ENCODE measurements around the gene SMARCA2.

SMARCA2 gene

DNA sequence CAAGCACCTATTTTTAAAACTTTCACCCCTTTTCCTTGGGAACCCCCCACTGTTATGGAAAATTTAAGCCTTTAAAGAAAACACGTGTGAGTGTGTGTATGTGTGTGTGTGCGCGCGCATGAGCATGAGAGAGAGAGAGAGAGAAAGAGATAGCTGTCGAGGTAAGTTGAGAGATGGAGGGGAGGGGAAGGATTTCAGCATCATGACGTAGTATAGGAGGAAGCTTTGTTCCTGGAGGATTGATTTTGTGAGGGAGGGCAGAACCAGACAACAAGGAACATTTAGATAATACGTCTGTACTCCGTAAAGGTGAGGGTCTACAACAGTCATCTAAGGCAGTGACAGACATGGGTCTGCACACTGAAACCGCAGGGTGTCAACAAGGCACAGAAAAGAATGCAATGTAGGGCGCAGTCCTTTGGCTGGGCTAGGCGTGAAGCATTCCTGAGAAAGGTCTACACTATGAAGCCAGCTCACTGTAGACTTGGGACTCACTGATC, 227.7 kb downstream of the SMARCA2 start:
- peak overlapping the region; percentile 54 for H3K4me3 ChIP-seq (ENCODE audit: control insufficient read depth, low read depth, low read length)

More for the DNA sequence above, 227.7 kb downstream of the SMARCA2 start:
- TF ChIP-seq, protein P1, sequence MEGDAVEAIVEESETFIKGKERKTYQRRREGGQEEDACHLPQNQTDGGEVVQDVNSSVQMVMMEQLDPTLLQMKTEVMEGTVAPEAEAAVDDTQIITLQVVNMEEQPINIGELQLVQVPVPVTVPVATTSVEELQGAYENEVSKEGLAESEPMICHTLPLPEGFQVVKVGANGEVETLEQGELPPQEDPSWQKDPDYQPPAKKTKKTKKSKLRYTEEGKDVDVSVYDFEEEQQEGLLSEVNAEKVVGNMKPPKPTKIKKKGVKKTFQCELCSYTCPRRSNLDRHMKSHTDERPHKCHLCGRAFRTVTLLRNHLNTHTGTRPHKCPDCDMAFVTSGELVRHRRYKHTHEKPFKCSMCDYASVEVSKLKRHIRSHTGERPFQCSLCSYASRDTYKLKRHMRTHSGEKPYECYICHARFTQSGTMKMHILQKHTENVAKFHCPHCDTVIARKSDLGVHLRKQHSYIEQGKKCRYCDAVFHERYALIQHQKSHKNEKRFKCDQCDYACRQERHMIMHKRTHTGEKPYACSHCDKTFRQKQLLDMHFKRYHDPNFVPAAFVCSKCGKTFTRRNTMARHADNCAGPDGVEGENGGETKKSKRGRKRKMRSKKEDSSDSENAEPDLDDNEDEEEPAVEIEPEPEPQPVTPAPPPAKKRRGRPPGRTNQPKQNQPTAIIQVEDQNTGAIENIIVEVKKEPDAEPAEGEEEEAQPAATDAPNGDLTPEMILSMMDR (conservative IDR thresholded peaks at IDR 0.05; ENCODE audit: control insufficient read depth, insufficient read depth, low read depth, low read length), result no peak
- DNase-seq (ENCODE audit: low read depth), result peak; percentile 13
